ENCODE results near the gene PDXK. TPM values are rescaled to one million over a fixed set of nuclear protein-coding genes. Genes with fewer than 3 reads are reported as not detected.
A peak's percentile ranks its signal among the peaks of the same experiment; 100 is the strongest.

PDXK gene
- polyA plus RNA-seq, 1 of the 3 experiments (the other 2 are of a cell fraction) = 85.7 TPM

DNA sequence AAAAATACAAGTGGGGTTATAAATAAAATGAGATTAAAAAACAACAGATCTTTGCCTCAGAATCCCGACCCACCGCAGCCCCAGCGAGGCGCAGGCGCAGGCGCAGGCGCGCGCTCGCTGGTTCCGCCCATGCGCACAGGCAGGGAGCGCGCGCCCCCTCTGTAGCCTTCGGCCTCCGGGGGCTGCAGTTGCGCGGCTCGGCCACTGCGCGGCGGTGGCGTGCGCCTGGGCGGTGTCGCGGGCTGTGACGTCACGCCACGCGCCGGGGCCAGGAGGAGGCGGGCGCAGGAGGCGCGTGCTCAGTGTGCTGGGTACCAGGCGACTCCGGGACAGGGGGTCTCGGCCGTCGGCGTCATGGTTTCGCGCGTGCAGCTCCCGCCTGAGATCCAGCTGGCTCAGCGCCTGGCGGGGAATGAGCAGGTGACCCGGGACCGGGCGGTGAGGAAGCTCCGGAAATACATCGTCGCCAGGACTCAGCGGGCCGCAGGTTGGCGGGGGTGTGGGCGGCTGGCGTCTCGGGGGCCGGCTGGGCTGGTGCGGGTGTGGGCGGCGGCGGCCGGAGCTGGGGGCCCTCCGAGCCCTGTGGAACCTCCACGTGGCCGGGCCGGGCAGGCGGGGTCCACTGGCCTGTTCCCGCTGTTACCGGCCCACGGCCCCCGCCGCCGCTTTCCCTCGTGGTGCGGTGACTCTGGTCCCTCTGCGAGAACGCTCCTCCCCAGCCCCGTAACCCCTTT is 70.5 kb downstream of the PDXK start, which contains the start of gene RRP1 (continued):
- TF ChIP-seq, protein P1, sequence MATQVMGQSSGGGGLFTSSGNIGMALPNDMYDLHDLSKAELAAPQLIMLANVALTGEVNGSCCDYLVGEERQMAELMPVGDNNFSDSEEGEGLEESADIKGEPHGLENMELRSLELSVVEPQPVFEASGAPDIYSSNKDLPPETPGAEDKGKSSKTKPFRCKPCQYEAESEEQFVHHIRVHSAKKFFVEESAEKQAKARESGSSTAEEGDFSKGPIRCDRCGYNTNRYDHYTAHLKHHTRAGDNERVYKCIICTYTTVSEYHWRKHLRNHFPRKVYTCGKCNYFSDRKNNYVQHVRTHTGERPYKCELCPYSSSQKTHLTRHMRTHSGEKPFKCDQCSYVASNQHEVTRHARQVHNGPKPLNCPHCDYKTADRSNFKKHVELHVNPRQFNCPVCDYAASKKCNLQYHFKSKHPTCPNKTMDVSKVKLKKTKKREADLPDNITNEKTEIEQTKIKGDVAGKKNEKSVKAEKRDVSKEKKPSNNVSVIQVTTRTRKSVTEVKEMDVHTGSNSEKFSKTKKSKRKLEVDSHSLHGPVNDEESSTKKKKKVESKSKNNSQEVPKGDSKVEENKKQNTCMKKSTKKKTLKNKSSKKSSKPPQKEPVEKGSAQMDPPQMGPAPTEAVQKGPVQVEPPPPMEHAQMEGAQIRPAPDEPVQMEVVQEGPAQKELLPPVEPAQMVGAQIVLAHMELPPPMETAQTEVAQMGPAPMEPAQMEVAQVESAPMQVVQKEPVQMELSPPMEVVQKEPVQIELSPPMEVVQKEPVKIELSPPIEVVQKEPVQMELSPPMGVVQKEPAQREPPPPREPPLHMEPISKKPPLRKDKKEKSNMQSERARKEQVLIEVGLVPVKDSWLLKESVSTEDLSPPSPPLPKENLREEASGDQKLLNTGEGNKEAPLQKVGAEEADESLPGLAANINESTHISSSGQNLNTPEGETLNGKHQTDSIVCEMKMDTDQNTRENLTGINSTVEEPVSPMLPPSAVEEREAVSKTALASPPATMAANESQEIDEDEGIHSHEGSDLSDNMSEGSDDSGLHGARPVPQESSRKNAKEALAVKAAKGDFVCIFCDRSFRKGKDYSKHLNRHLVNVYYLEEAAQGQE (IDR thresholded peaks at IDR 0.05; ENCODE audit: low read depth, low read length) = no peak

DNA sequence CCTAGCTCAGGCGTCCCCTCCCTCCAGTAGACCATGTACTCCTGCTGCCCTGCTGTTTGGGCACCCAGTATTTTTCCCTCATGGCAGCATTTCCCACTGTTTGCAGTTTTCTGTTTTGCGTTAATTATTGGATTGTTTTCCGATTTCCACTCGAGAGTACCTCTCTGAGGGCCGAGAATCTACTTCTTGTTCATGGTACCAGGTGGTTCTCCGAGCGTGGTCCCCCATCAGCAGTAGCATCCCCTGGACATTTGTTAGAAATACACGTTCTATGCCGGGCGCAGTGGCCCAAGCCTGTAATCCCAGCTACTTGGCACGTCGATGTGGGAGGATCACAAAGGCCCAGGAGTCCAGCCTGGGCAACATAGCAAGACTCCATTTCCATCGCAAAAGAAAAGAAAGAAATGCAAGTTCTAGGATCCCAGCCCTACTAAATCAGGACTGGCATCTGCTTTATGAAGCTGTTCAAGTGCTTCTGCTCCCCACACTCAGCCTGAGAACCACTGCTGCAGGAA is 71.1 kb downstream of the PDXK start:
- no peaks in the 10 kb centered on the region for H3K27me3 ChIP-seq (ENCODE audit: insufficient read depth)
- H4K20me1 ChIP-seq (ENCODE audit: insufficient read depth) = peaks cover 4% of the 10 kb centered on the region
- peaks cover 10% of the 10 kb centered on the region for H3F3A ChIP-seq (replicated peaks; ENCODE audit: insufficient read depth)
- H3K27ac ChIP-seq (ENCODE audit: low read depth in 2 of 2, low read length in 1 of 2) = peak overlapping the region in 1 of 2 experiments; percentile 88; a peak in 1 of 4 replicates
- H3K4me3 ChIP-seq (ENCODE audit: low read depth in 2 of 2, low read length in 1 of 2) = peak overlapping the region; percentile 80 to 99
- H3K4me2 ChIP-seq = peak overlapping the region; percentile 94
- peaks cover 18 to 35% of the 10 kb centered on the region in 2 experiments for H3K36me3 ChIP-seq (replicated peaks in 1 of 2; ENCODE audit: control insufficient read depth in 1 of 2, insufficient read depth in 2 of 2, low read length in 1 of 2)
- DNase-seq = no peak
- H2AFZ ChIP-seq (ENCODE audit: low read depth) = peak overlapping the region; percentile 88
- peak overlapping the region; percentile 80 for H3K9ac ChIP-seq
- TF ChIP-seq TCF12 (IDR thresholded peaks at IDR 0.05) (no peak), MXI1 (IDR thresholded peaks at IDR 0.05; ENCODE audit: low read depth, low read length) (no peak), EZH2phosphoT487 (IDR thresholded peaks at IDR 0.05; ENCODE audit: borderline replicate concordance, low read depth) (no peak), NFIC (IDR thresholded peaks at IDR 0.05; ENCODE audit: borderline replicate concordance) (no peak), RFX5 (IDR thresholded peaks at IDR 0.05; ENCODE audit: low read length) (no peak), MEF2A (IDR thresholded peaks at IDR 0.05; ENCODE audit: borderline replicate concordance, low read depth) (no peak), RCOR1 (IDR thresholded peaks at IDR 0.05; ENCODE audit: low read length) (no peak), EP300 (IDR thresholded peaks at IDR 0.05; ENCODE audit: borderline replicate concordance in 1 of 2, low read depth in 1 of 2, low read length in 1 of 2) (no peak), SIN3A (IDR thresholded peaks at IDR 0.05; ENCODE audit: borderline replicate concordance, low read depth, low read length) (no peak), GATA2 (CRISPR knock-in tag; IDR thresholded peaks at IDR 0.05) (no peak), YY1 (IDR thresholded peaks at IDR 0.05; ENCODE audit: low read depth) (no peak)
- TF ChIP-seq, protein P2, sequence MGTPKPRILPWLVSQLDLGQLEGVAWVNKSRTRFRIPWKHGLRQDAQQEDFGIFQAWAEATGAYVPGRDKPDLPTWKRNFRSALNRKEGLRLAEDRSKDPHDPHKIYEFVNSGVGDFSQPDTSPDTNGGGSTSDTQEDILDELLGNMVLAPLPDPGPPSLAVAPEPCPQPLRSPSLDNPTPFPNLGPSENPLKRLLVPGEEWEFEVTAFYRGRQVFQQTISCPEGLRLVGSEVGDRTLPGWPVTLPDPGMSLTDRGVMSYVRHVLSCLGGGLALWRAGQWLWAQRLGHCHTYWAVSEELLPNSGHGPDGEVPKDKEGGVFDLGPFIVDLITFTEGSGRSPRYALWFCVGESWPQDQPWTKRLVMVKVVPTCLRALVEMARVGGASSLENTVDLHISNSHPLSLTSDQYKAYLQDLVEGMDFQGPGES (IDR thresholded peaks at IDR 0.05; ENCODE audit: low read depth, low read length) = no peak
- no peaks in the 10 kb centered on the region for H3K9me2 ChIP-seq
- ChIA-PET CTCF (interaction anchor here (0.6 to 2.0 kb wide), 14 partner anchors 9 to 494 kb away, joined by 3 to 9 read pairs (median 4); no protein-coding TSS in a partner anchor), POLR2A (interaction anchor here (0.6 to 1.2 kb wide), 3 partner anchors 17 to 222 kb away, joined by 3 read pairs; partner anchors contain the start of gene TRAPPC10)
- 4% methylated on average over 13 of the region's 13 CpGs for WGBS (ENCODE audit: low lambda C conversion rate)
- peaks cover 51% of the 10 kb centered on the region for H3K79me2 ChIP-seq (ENCODE audit: insufficient read depth)
- no peaks in the 10 kb centered on the region for H3K9me3 ChIP-seq
- peaks cover 10 to 11% of the 10 kb centered on the region in 2 experiments; a peak in 2 of 4 replicates for H3K4me1 ChIP-seq (ENCODE audit: control insufficient read depth in 1 of 2, insufficient read depth in 2 of 2, low read depth in 1 of 2, low read length in 1 of 2)

All from SK-N-SH (cell line).